Measurements from ENCODE around the gene NOP9. TPM values are rescaled to one million over a fixed set of nuclear protein-coding genes. Genes with fewer than 3 reads are reported as not detected.

Gene NOP9
- total RNA-seq, 4 donors from 2014 or later: 13.9 to 22.2 (median 17.8) TPM

GRCh38 chr14:24342889-24343288 is 43.2 kb downstream of the NOP9 start:
- DNase-seq (ENCODE audit: low spot score) (no peak), ATAC-seq (ENCODE audit: low FRiP score) (no peak)
- no peak for TF ChIP-seq CTCF (IDR thresholded peaks at IDR 0.05)

DNA sequence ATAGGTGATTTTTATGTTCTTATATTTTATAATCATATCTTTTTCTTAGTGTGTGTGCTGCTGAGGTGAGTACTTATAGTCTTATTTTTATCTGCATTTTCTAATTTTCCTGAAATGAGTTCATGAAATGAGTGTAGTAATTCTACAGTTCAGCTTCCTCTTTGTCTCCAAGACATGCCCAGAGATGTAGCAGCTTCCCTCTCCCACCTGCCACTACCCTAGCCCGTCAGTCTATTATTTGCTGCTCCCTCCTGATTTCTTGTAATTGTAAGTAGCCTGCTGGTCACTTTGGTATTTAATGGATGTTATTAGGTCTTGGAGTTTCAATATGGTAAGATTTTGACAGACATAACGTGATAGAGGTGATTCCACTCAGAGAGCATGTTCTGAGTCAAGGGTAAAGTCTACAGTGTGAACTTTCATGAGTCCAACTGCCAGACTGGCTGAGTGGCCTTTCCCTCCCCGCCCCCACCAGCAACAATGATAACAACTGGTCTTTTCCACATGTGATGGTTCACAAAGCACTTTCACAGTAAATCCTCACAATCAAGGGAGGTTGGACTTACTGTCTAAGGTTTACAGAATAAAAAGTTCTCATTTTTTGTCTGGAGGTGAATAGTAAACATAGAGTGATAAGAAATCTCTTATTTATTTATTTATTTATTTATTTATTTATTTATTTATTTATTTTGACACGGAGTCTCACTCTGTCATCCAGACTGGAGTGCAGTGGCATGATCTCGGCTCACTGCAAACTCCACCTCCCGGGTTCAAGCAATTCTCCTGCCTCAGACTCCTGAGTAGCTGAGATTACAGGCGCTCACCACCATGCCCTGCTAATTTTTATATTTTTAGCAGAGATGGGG is 44.4 kb downstream of the NOP9 start:
- ATAC-seq (ENCODE audit: low FRiP score): no peak
- no peak for DNase-seq (ENCODE audit: low spot score)

GRCh38 chr14:24347134-24347533 is 47.5 kb downstream of the NOP9 start:
- DNase-seq (ENCODE audit: low spot score) (no peak), ATAC-seq (ENCODE audit: low FRiP score) (no peak)
- no peak for TF ChIP-seq CTCF (IDR thresholded peaks at IDR 0.05)

More for the DNA sequence above, 44.4 kb downstream of the NOP9 start:
- no peak for TF ChIP-seq CTCF (IDR thresholded peaks at IDR 0.05)

DNA sequence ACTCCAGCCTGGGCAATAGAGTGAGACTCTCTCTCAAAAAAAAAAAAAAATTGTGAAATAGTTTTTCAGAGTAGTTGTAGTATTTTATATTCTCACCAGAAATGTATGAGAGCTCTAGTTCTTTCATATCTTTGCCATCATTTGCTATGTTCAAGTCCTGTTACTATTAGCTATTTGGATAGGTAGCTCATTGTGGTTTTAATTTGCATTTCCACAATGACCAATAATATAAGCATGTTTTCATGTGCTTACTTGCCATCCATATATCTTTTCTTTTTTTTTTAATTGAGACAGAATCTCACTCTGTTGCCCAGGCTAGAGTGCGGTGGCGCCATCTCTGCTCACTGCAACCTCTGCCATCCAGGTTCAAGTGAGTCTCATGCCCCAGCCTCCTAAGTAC is 48.5 kb downstream of the NOP9 start:
- ATAC-seq (ENCODE audit: low FRiP score) (no peak), DNase-seq (ENCODE audit: low spot score) (no peak)
- no peak for TF ChIP-seq CTCF (IDR thresholded peaks at IDR 0.05)

GRCh38 chr14:24349742-24350141 is 50.1 kb downstream of the NOP9 start:
- no peak for TF ChIP-seq CTCF (IDR thresholded peaks at IDR 0.05)
- DNase-seq (ENCODE audit: low spot score) (no peak), ATAC-seq (ENCODE audit: low FRiP score) (no peak)

- no peak for TF ChIP-seq CTCF (IDR thresholded peaks at IDR 0.05)
- DNase-seq (ENCODE audit: low spot score) (no peak), ATAC-seq (ENCODE audit: low FRiP score) (peak; percentile 78)
These were observed 51.9 kb downstream of the NOP9 start for GRCh38 chr14:24351517-24351916.

Measured in omental fat pad (tissue), 4 donors.